A549 (cell line): ENCODE data around the gene PLEKHM2. TPM values are rescaled to one million over a fixed set of nuclear protein-coding genes. Genes with fewer than 3 reads are reported as not detected.

Source experiments
- ATAC-seq, 2 experiments: fragments of 200-7000 bp in 1 of 2; fragments of >200 bp in 1 of 2; cut with Nextera tagmentation in 1 of 2; cut with Tn5 transposase in 1 of 2; 3 replicates each; pipeline versions ENCODE4 v1.8.0 to v1.9.1; 2018 to 2020; ENCODE audit warnings: mild to moderate bottlenecking in 1 of 2, moderate library complexity in 1 of 2
- CTCF ChIA-PET: fragments of 300-600 bp; sonication (Branson Sonifier 250); formaldehyde crosslinking; extraction: SDS; loops from one replicate; lab custom pipeline; 2021; ENCODE audit warnings: antibody characterized with exemption, inconsistent platforms; lab: Yijun Ruan, JAX
- POLR2A ChIA-PET: fragments of 350-600 bp; formaldehyde crosslinking; extraction: SDS; loops from one replicate; lab custom pipeline; 2021; ENCODE audit warnings: antibody characterized with exemption, inconsistent platforms; lab: Yijun Ruan, JAX
- DNase-seq, 2 experiments: peaks; one replicate each; pipeline versions ENCODE4 v3.0.0 to v3.0.0-alpha.2; 2011 to 2016; ENCODE audit warnings: low read depth in 1 of 2, low spot score in 1 of 2
- FAIRE-seq: peaks from 2 replicates; lab custom pipeline; 2011; peaks lifted over from hg19 to GRCh38; lab: Jason Lieb, UNC
- H3K27ac ChIP-seq, 2 experiments: fragments of >200 bp; sonication (Bioruptor Twin); formaldehyde crosslinking; 3 replicates each; pipeline ENCODE4 v1.5.1; 2016 to 2017
- H3K4me1 ChIP-seq: fragments of >200 bp; sonication (Bioruptor Twin); formaldehyde crosslinking; 3 replicates; pipeline ENCODE4 v1.6.1; 2016
- H3K4me2 ChIP-seq: fragments of >200 bp; sonication (Bioruptor Twin); formaldehyde crosslinking; 3 replicates; pipeline ENCODE4 v1.6.1; 2016
- H3K4me3 ChIP-seq: fragments of >200 bp; sonication (Bioruptor Twin); formaldehyde crosslinking; 3 replicates; pipeline ENCODE4 v1.5.1; 2016
- H3K9me3 ChIP-seq: fragments of >200 bp; sonication (Bioruptor Twin); formaldehyde crosslinking; 3 replicates; pipeline ENCODE4 v1.6.1; 2016
- ATOH8 ChIP-seq: fragments of 250-450 bp; sonication (Bioruptor Pico); IDR thresholded peaks from 2 replicates; pipeline ENCODE4 v1.5.0; 2020; ENCODE audit warnings: low read depth, mild to moderate bottlenecking, moderate library complexity
- BCL3 ChIP-seq: fragments of >200 bp; sonication (Bioruptor Twin); formaldehyde crosslinking; IDR thresholded peaks from 3 replicates; pipeline ENCODE4 v1.6.1; 2016
- BHLHE40 ChIP-seq: IDR thresholded peaks from 2 replicates; pipeline ENCODE4 v1.6.1; 2012; ENCODE audit warnings: low read depth, low read length, inconsistent platforms
- CHD2 ChIP-seq: fragments of 150-350 bp; IDR thresholded peaks from 2 replicates; pipeline ENCODE4 v1.6.1; 2014; ENCODE audit warnings: low read length; ENCODE audit not compliant: partially characterized antibody
- CHD4 ChIP-seq: fragments of 200-600 bp; sonication (generic); IDR thresholded peaks from 2 replicates; pipeline ENCODE4 v1.6.1; 2016; ENCODE audit warnings: antibody characterized with exemption, mild to moderate bottlenecking, borderline replicate concordance
- E2F6 ChIP-seq: IDR thresholded peaks from 2 replicates; pipeline ENCODE4 v1.6.1; 2012; ENCODE audit warnings: low read depth, borderline replicate concordance
- FOSL2 ChIP-seq, 2 experiments: fragments of 450-650 bp in 1 of 2; fragments of >200 bp in 1 of 2; sonication (Bioruptor Twin) in 1 of 2; formaldehyde crosslinking; IDR thresholded peaks; 2 replicates each; pipeline versions ENCODE4 v1.5.0 to v1.6.1; 2016 to 2020; ENCODE audit warnings: mild to moderate bottlenecking in 1 of 2, moderate library complexity in 1 of 2
- FOXS1 ChIP-seq: fragments of 250-450 bp; sonication (Bioruptor Pico); IDR thresholded peaks from 2 replicates; pipeline ENCODE4 v1.5.0; 2020; ENCODE audit warnings: mild to moderate bottlenecking, moderate library complexity
- GATA3 ChIP-seq: IDR thresholded peaks from 2 replicates; pipeline ENCODE4 v1.6.1; 2012; ENCODE audit warnings: borderline replicate concordance
- HDAC2 ChIP-seq: fragments of 200-600 bp; sonication (generic); IDR thresholded peaks from 2 replicates; pipeline ENCODE4 v1.6.1; 2016
- HES2 ChIP-seq: fragments of >200 bp; sonication (Bioruptor Twin); formaldehyde crosslinking; IDR thresholded peaks from 2 replicates; pipeline ENCODE4 v1.6.1; 2016
- JUNB ChIP-seq: fragments of >200 bp; sonication (Bioruptor Twin); formaldehyde crosslinking; IDR thresholded peaks from 2 replicates; pipeline ENCODE4 v1.6.1; 2016
- KDM5A ChIP-seq: fragments of 200-600 bp; sonication (generic); IDR thresholded peaks from 2 replicates; pipeline ENCODE4 v1.6.1; 2016; ENCODE audit warnings: antibody characterized with exemption, mild to moderate bottlenecking
- MAFK ChIP-seq: fragments of 450-650 bp; IDR thresholded peaks from 2 replicates; pipeline ENCODE4 v1.6.1; 2014; ENCODE audit not compliant: partially characterized antibody
- NFE2L2 ChIP-seq: fragments of 150-350 bp; conservative IDR thresholded peaks from 2 replicates; pipeline ENCODE4 v1.6.1; 2014; ENCODE audit warnings: low read length
- NR3C1 ChIP-seq: fragments of >200 bp; sonication (Bioruptor Twin); formaldehyde crosslinking; IDR thresholded peaks from 3 replicates; pipeline ENCODE4 v1.6.1; 2017
- PHF8 ChIP-seq: fragments of 200-600 bp; sonication (generic); IDR thresholded peaks from 2 replicates; pipeline ENCODE4 v1.6.1; 2016; ENCODE audit warnings: low read depth, mild to moderate bottlenecking, antibody characterized with exemption, moderate library complexity, borderline replicate concordance
- POLR2A ChIP-seq: IDR thresholded peaks from 2 replicates; pipeline ENCODE4 v1.6.1; 2012; ENCODE audit warnings: mild to moderate bottlenecking, low read length
- POLR2AphosphoS2 ChIP-seq: conservative IDR thresholded peaks from 2 replicates; pipeline ENCODE4 v1.6.1; 2012; ENCODE audit warnings: low read length, improper control_type of control experiment, inconsistent platforms
- RAD21 ChIP-seq, 2 experiments: fragments of >200 bp in 1 of 2; sonication (Bioruptor Twin) in 1 of 2; formaldehyde crosslinking in 1 of 2; IDR thresholded peaks in 1 of 2; conservative IDR thresholded peaks in 1 of 2; 2 replicates in 1 of 2; 3 replicates in 1 of 2; pipeline ENCODE4 v1.6.1; 2012 to 2018; ENCODE audit warnings: inconsistent platforms in 1 of 2
- RARB ChIP-seq: fragments of 250-450 bp; sonication (Bioruptor Pico); IDR thresholded peaks from 2 replicates; pipeline ENCODE4 v1.8.0; 2021; ENCODE audit warnings: mild to moderate bottlenecking, moderate library complexity
- RFX5 ChIP-seq: fragments of 450-650 bp; IDR thresholded peaks from 2 replicates; pipeline ENCODE4 v1.7.1; 2014; ENCODE audit warnings: antibody characterized with exemption, mild to moderate bottlenecking, moderate library complexity
- RNF2 ChIP-seq: fragments of 200-600 bp; sonication (generic); IDR thresholded peaks from 2 replicates; pipeline ENCODE4 v1.6.1; 2016; ENCODE audit warnings: low read depth, mild to moderate bottlenecking, antibody characterized with exemption, moderate library complexity, borderline replicate concordance
- SMC3 ChIP-seq: fragments of >200 bp; sonication (Bioruptor Twin); formaldehyde crosslinking; IDR thresholded peaks from 3 replicates; pipeline ENCODE4 v1.6.1; 2018; ENCODE audit warnings: inconsistent platforms
- SREBF2 ChIP-seq: fragments of 450-650 bp; IDR thresholded peaks from 2 replicates; pipeline ENCODE4 v1.6.1; 2014; ENCODE audit warnings: mild to moderate bottlenecking, moderate library complexity
- TP53 ChIP-seq: fragments of 250-450 bp; sonication (Bioruptor Pico); IDR thresholded peaks from 2 replicates; pipeline ENCODE4 v1.5.0; 2021; ENCODE audit warnings: mild to moderate bottlenecking, moderate library complexity
- USF2 ChIP-seq: fragments of 450-650 bp; IDR thresholded peaks from 2 replicates; pipeline ENCODE4 v1.6.1; 2014; ENCODE audit warnings: antibody characterized with exemption
- ZC3H11A ChIP-seq: fragments of 450-650 bp; IDR thresholded peaks from 2 replicates; pipeline ENCODE4 v1.6.1; 2014; ENCODE audit warnings: antibody characterized with exemption, mild to moderate bottlenecking
- ZFP36 ChIP-seq: fragments of 450-650 bp; IDR thresholded peaks from 2 replicates; pipeline ENCODE4 v1.6.1; 2014; ENCODE audit warnings: borderline replicate concordance; ENCODE audit not compliant: partially characterized antibody
- WGBS: methylation state at CpG from one replicate; pipeline ENCODE4 v1.1.6; 2017; ENCODE audit errors: missing lambda C conversion rate; 5-methylcytosine and 5-hydroxymethylcytosine counted together
- polyA plus RNA-seq, 4 experiments: library from polyadenylated mRNA; depleted of rRNA in 3 of 4; stranded (reverse); fragments of >200 nt; fragmentation: RNase III in 1 of 4; extraction: RNeasy Plus Mini Kit Qiagen cat#74134 plus additional on column Dnase treatment in 1 of 4; gene quantifications; 2 replicates in 3 of 4; 3 replicates in 1 of 4; pipeline ENCODE4 v1.2.3, GENCODE V29; 2011 to 2017

Gene PLEKHM2
- polyA plus RNA-seq, 2 of the 4 experiments (the other 2 are of a cell fraction) = 14.7 to 21.5 TPM

- TF ChIP-seq RNF2 = no peak
- TF ChIP-seq RARB (CRISPR knock-in tag) = no peak
- no peak for TF ChIP-seq POLR2AphosphoS2
- no peak for TF ChIP-seq NR3C1
- TF ChIP-seq CHD4 = no peak
- TF ChIP-seq HDAC2 = no peak
- TF ChIP-seq POLR2A = no peak
- no peak for TF ChIP-seq FOXS1 (CRISPR knock-in tag)
- TF ChIP-seq USF2 = no peak
- TF ChIP-seq JUNB = no peak
- TF ChIP-seq SMC3 = no peak
- TF ChIP-seq, all 56 proteins: peak for 0
- 80% methylated on average over 5 of the region's 5 CpGs for WGBS
- H3K4me1 ChIP-seq = no peaks in the 10 kb centered on the region
- POLR2A ChIA-PET = no interaction called here
- no peak overlapping the region for H3K4me3 ChIP-seq
- ATAC-seq (no peak), FAIRE-seq (no peak), DNase-seq (no peak)
- H3K27ac ChIP-seq = no peak overlapping the region
- CTCF ChIA-PET = interaction anchor here (0.5 to 1.7 kb wide), 2 partner anchors 36 to 73 kb away, joined by 3 read pairs; no protein-coding TSS in a partner anchor
- H3K9me3 ChIP-seq = no peaks in the 10 kb centered on the region
- no peak overlapping the region for H3K4me2 ChIP-seq
Observed at GRCh38 chr1:15668089-15668754, 15.9 kb upstream of the PLEKHM2 start.

GRCh38 chr1:15669074-15669473 is 15.0 kb upstream of the PLEKHM2 start:
- ChIA-PET CTCF (interaction anchor here (1.7 kb wide), 1 partner anchor 35 kb away, joined by 3 read pairs; no protein-coding TSS in a partner anchor), POLR2A (no interaction called here)
- ATAC-seq = no peak
- Histone ChIP-seq H3K27ac (no peak overlapping the region), H3K4me3 (no peak overlapping the region), H3K4me2 (no peak overlapping the region), H3K4me1 (no peaks in the 10 kb centered on the region), H3K9me3 (no peaks in the 10 kb centered on the region)
- no peak for DNase-seq
- WGBS = 96% methylated on average over 10 of the region's 10 CpGs
- TF ChIP-seq GATA3 (no peak), RFX5 (no peak), ZFP36 (no peak), PHF8 (no peak), CHD2 (no peak), MAFK (no peak), POLR2AphosphoS2 (no peak), NR3C1 (no peak), FOSL2 (IDR thresholded peaks at IDR 0.05) (no peak), FOSL2 (CRISPR knock-in tag; IDR thresholded peaks at IDR 0.05) (no peak), BCL3 (no peak), NFE2L2 (no peak), TP53 (CRISPR knock-in tag) (no peak)
- FAIRE-seq = no peak

GRCh38 chr1:15669864-15670263 is 14.3 kb upstream of the PLEKHM2 start:
- CTCF ChIA-PET = interaction anchor here (1.2 to 1.6 kb wide), 2 partner anchors 10 to 22 kb away, joined by 3 read pairs; no protein-coding TSS in a partner anchor
- H3K27ac ChIP-seq = no peak overlapping the region
- ATAC-seq = no peak
- POLR2A ChIA-PET = no interaction called here
- no peak for DNase-seq
- H3K9me3 ChIP-seq = no peaks in the 10 kb centered on the region
- 88% methylated on average over 3 of the region's 4 CpGs for WGBS
- H3K4me2 ChIP-seq = no peak overlapping the region
- H3K4me1 ChIP-seq = no peaks in the 10 kb centered on the region
- no peak for FAIRE-seq
- no peak overlapping the region for H3K4me3 ChIP-seq
- TF ChIP-seq RFX5 (no peak), KDM5A (no peak), TP53 (CRISPR knock-in tag) (no peak), SREBF2 (no peak), BHLHE40 (no peak), HES2 (no peak), E2F6 (no peak), FOXS1 (CRISPR knock-in tag) (no peak), RARB (CRISPR knock-in tag) (no peak), BCL3 (no peak), RAD21 (conservative IDR thresholded peaks at IDR 0.05 in 1 of 2, IDR thresholded peaks at IDR 0.05 in 1 of 2) (no peak), ATOH8 (no peak), ZC3H11A (no peak)
